Natural killer cell treated with Interleukin-12 subunit alpha and Interleukin-12 subunit beta and Interleukin-15 and Interleukin-18, amount 100 ng/mL, for 72 hours (primary cell): ENCODE results near the gene HMCN2. TPM values are rescaled to one million over a fixed set of nuclear protein-coding genes. Genes with fewer than 3 reads are reported as not detected.
A peak's percentile ranks its signal among the peaks of the same experiment; 100 is the strongest.
"Not testable (repeated sequence)": the region's sequence is repeated elsewhere in the genome, so short reads cannot be mapped to it uniquely, and the experiment has no call there.

Experiments
- ATAC-seq, 2 donors: fragments of 150-1000 bp; cut with Tn5 transposase in 1 of 2; sonication (Bioruptor Pico), chemical (Tn5 transposase) in 1 of 2; 2 replicates each; pipeline ENCODE4 v1.10.0; 2021
- DNase-seq: peaks from one replicate; pipeline ENCODE4 v3.0.0; 2022; ENCODE audit warnings: low spot score
- H3K27ac Mint-ChIP-seq, 2 donors: 1 replicate in 1 of 2; 2 replicates in 1 of 2; pipeline ENCODE4 v1.8.0; 2022; ENCODE audit warnings: mixed read lengths in 2 of 2, mild to moderate bottlenecking in 1 of 2, moderate library complexity in 1 of 2
- H3K27me3 Mint-ChIP-seq, 2 donors: 1 replicate in 1 of 2; 2 replicates in 1 of 2; pipeline ENCODE4 v1.8.0; 2022; ENCODE audit warnings: mixed read lengths in 2 of 2
- H3K36me3 Mint-ChIP-seq: one replicate; pipeline ENCODE4 v1.8.0; 2022; ENCODE audit warnings: mixed read lengths
- H3K4me1 Mint-ChIP-seq, 2 donors: 1 replicate in 1 of 2; 2 replicates in 1 of 2; pipeline ENCODE4 v1.8.0; 2022; ENCODE audit warnings: low read depth in 2 of 2, mixed read lengths in 2 of 2, mild to moderate bottlenecking in 1 of 2
- H3K4me3 Mint-ChIP-seq: one replicate; pipeline ENCODE4 v1.8.0; 2022; ENCODE audit warnings: mixed read lengths
- H3K9me3 Mint-ChIP-seq: 2 replicates; pipeline ENCODE4 v1.8.0; 2022; ENCODE audit warnings: mixed read lengths
- total RNA-seq, 2 donors: library from RNA; stranded (reverse); gene quantifications; one replicate each; pipeline ENCODE4 v1.2.3, GENCODE V29; 2022

The HMCN2 gene
- total RNA-seq, 2 donors from 2014 or later = not detected

GRCh38 chr9:130243015-130243881, 22.3 kb upstream of the HMCN2 start:
- H3K4me1 Mint-ChIP-seq = peaks cover 28% of the 10 kb centered on the region in 2 donors
- peak overlapping the region in 1 of 2 donors; percentile 56 for H3K27ac Mint-ChIP-seq
- H3K9me3 Mint-ChIP-seq = no peaks in the 10 kb centered on the region
- peaks cover 0 to 3% of the 10 kb centered on the region in 2 donors for H3K27me3 Mint-ChIP-seq
- DNase-seq = peak; percentile 71
- peak overlapping the region; percentile 26 for H3K4me3 Mint-ChIP-seq
- no peaks in the 10 kb centered on the region for H3K36me3 Mint-ChIP-seq
- peak; percentile 66 to 75 for ATAC-seq

GRCh38 chr9:130243882-130244170, 21.7 kb upstream of the HMCN2 start:
- H3K27me3 Mint-ChIP-seq = peaks cover 0 to 5% of the 10 kb centered on the region in 2 donors
- no peak for ATAC-seq
- H3K27ac Mint-ChIP-seq = no peak overlapping the region
- H3K4me1 Mint-ChIP-seq = peaks cover 25 to 28% of the 10 kb centered on the region in 2 donors
- DNase-seq = no peak
- no peaks in the 10 kb centered on the region for H3K9me3 Mint-ChIP-seq
- no peak overlapping the region for H3K4me3 Mint-ChIP-seq
- H3K36me3 Mint-ChIP-seq = no peaks in the 10 kb centered on the region

DNA sequence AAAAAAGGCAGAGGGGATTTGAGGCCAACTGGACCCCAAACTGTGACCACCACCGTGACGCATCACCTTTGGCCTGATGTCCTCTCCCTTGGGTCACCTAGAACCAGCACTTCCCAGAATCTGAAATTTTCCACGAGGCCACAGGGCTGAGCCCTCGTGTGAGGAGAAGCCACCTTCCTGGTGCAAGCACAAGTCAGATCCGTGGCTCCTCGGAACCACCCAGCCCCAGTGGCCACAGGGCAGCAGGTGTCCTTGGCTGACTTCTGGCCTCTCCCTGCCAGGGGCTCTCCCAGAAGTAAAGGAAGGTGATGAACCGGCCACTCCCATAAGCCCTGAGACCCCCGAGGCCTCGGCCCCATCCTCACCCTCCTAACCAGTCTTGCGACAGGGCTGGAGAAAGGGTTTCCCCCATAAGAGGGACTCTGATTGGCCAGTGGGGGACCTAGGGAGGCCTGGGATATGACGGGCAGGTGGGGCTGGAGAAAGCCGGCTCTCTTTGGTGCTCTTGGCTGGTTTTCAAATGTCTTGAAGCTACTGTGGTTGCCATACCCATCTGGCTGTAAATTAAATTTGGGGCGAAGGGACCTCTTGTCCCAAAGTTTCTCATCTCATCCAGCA, 20.9 kb upstream of the HMCN2 start:
- ATAC-seq (no peak), DNase-seq (no peak)
- Mint-ChIP-seq H3K36me3 (no peaks in the 10 kb centered on the region), H3K4me1 (peaks cover 23 to 24% of the 10 kb centered on the region in 2 donors), H3K27ac (no peak overlapping the region), H3K27me3 (peaks cover 0 to 11% of the 10 kb centered on the region in 2 donors), H3K4me3 (no peak overlapping the region), H3K9me3 (no peaks in the 10 kb centered on the region)

DNA sequence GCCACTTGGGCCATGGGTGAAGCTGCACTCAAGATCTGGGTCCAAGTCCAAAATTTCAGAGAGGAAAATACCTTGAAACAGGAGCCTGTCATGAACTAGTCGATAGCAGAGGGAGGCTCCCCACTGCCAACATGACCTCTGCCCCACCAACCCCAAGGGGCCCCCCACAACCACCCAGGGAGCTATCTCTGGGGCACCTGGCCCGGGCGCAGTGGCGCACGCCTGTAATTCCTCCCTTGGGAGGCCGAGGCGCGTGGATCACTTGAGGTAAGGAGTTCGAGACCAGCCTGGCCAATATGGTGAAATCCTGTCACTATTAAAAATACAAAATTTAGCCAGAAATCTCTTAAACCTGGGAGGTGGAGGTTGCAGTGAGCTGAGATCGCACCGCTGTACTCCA, 20.1 kb upstream of the HMCN2 start:
- peaks cover 5 to 15% of the 10 kb centered on the region in 2 donors for H3K27me3 Mint-ChIP-seq
- no peak for DNase-seq
- no peak overlapping the region for H3K4me3 Mint-ChIP-seq
- no peak for ATAC-seq
- no peak overlapping the region for H3K27ac Mint-ChIP-seq
- H3K4me1 Mint-ChIP-seq = peaks cover 14 to 16% of the 10 kb centered on the region in 2 donors
- H3K36me3 Mint-ChIP-seq = no peaks in the 10 kb centered on the region
- no peaks in the 10 kb centered on the region for H3K9me3 Mint-ChIP-seq

- H3K4me3 Mint-ChIP-seq = no peak overlapping the region
- H3K27ac Mint-ChIP-seq = no peak overlapping the region
- DNase-seq (no peak), ATAC-seq (no peak)
- peaks cover 9 to 16% of the 10 kb centered on the region in 2 donors for H3K27me3 Mint-ChIP-seq
- no peaks in the 10 kb centered on the region for H3K36me3 Mint-ChIP-seq
- peaks cover 9 to 10% of the 10 kb centered on the region in 2 donors for H3K4me1 Mint-ChIP-seq
- H3K9me3 Mint-ChIP-seq = no peaks in the 10 kb centered on the region
Observed at GRCh38 chr9:130246126-130246525, 19.4 kb upstream of the HMCN2 start.

DNA sequence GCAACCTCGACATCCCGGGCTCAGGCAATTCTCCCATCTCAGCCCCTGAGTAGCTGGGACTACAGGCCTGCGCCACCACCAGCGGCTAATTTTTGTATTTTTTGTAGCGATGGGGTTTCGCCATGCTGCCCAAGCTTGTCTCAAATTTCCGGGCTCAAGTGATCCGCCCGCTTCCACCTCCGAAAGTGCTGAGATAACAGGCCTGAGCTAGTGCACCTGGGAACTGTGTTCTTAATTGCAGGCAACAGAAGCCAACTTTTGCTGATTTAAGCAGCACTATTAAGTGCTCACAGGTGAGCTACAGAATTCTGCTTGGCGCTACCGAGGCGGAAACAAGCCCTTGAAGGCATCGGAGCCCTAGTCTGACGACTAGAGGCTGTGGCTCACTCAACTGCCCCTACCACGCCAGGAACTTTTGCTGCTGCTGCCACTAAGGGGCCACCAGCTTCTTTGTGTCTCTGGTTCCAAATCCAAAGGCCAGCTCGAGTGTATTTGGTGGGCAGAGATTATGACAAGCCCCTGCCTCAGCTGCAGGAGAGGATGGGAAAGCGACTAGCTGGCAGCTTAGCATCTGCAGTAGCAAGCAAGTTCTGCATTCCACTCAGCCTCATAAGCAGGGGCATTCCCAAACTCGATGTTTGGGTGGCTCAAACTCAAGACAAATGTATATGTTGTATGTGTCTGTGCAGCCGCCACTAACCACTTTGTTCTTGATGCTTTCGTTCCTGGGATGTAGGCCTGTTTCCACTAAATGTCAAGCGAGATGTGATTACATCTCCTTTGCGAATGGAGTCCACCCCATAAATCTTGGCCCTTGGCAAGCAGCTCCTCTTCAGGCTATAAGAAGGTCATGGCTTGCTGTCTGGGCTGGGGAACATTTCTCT, 10.6 kb upstream of the HMCN2 start:
- H3K9me3 Mint-ChIP-seq = no peaks in the 10 kb centered on the region
- H3K27me3 Mint-ChIP-seq = peaks cover 19 to 47% of the 10 kb centered on the region in 2 donors
- ATAC-seq = no peak
- H3K27ac Mint-ChIP-seq = no peak overlapping the region
- H3K4me3 Mint-ChIP-seq = no peak overlapping the region
- H3K36me3 Mint-ChIP-seq = no peaks in the 10 kb centered on the region
- no peak for DNase-seq
- H3K4me1 Mint-ChIP-seq = no peaks in the 10 kb centered on the region

GRCh38 chr9:130255631-130256134, 9.9 kb upstream of the HMCN2 start:
- DNase-seq = no peak
- Mint-ChIP-seq H3K4me3 (no peak overlapping the region), H3K4me1 (no peaks in the 10 kb centered on the region), H3K27me3 (peaks cover 20 to 47% of the 10 kb centered on the region in 2 donors), H3K9me3 (no peaks in the 10 kb centered on the region), H3K27ac (no peak overlapping the region), H3K36me3 (no peaks in the 10 kb centered on the region)
- ATAC-seq = no peak

DNA sequence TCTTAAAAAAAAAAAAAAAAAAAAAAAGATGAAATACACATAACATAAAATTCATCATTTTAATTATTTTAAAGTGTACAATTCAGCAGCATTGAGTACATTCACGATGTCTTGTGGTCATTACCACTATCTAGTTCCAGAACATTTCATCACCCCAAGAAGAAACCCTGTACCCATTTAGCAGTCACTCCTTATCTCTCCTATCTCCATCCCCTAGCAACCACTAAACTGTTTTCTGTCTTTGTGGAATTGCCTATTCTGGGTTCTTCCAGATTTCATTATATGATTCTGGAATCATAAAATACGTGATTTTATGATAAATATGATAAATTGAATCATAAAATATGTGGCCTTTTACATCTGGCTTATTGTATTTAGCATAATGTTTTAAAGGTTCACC, 8.9 kb upstream of the HMCN2 start:
- no peak overlapping the region for H3K27ac Mint-ChIP-seq
- H3K27me3 Mint-ChIP-seq = peaks cover 20 to 42% of the 10 kb centered on the region in 2 donors
- no peak for DNase-seq

GRCh38 chr9:130258137-130258536, 7.4 kb upstream of the HMCN2 start:
- H3K36me3 Mint-ChIP-seq, H3K4me1 Mint-ChIP-seq, H3K4me3 Mint-ChIP-seq, ATAC-seq, DNase-seq, H3K27ac Mint-ChIP-seq, H3K9me3 Mint-ChIP-seq: not testable (repeated sequence)
- H3K27me3 Mint-ChIP-seq = peaks cover 24 to 36% of the 10 kb centered on the region in 2 donors

More for the DNA sequence above, 8.9 kb upstream of the HMCN2 start:
- H3K4me1 Mint-ChIP-seq = no peaks in the 10 kb centered on the region
- no peaks in the 10 kb centered on the region for H3K36me3 Mint-ChIP-seq
- no peaks in the 10 kb centered on the region for H3K9me3 Mint-ChIP-seq
- no peak overlapping the region for H3K4me3 Mint-ChIP-seq
- no peak for ATAC-seq

GRCh38 chr9:130259044-130259443, 6.5 kb upstream of the HMCN2 start:
- Mint-ChIP-seq H3K36me3 (no peaks in the 10 kb centered on the region), H3K4me3 (no peak overlapping the region), H3K9me3 (no peaks in the 10 kb centered on the region), H3K4me1 (no peaks in the 10 kb centered on the region), H3K27ac (no peak overlapping the region), H3K27me3 (peaks cover 31 to 46% of the 10 kb centered on the region in 2 donors)
- no peak for ATAC-seq
- no peak for DNase-seq

- Mint-ChIP-seq H3K4me3 (no peak overlapping the region), H3K36me3 (no peaks in the 10 kb centered on the region), H3K9me3 (no peaks in the 10 kb centered on the region), H3K4me1 (no peaks in the 10 kb centered on the region), H3K27ac (no peak overlapping the region), H3K27me3 (peaks cover 37 to 60% of the 10 kb centered on the region in 2 donors)
- ATAC-seq (no peak), DNase-seq (no peak)
Observed at GRCh38 chr9:130260816-130261765, 4.5 kb upstream of the HMCN2 start.

- Mint-ChIP-seq H3K4me1 (no peaks in the 10 kb centered on the region), H3K9me3 (no peaks in the 10 kb centered on the region), H3K27me3 (peaks cover 44 to 64% of the 10 kb centered on the region in 2 donors), H3K27ac (no peak overlapping the region), H3K36me3 (no peaks in the 10 kb centered on the region), H3K4me3 (no peak overlapping the region)
- DNase-seq (no peak), ATAC-seq (no peak)
Observed at GRCh38 chr9:130262061-130262745, 3.4 kb upstream of the HMCN2 start.
